GM19025 (cell line): ENCODE results near the gene TP63.

Experiments used
- ATAC-seq: cut with Tn5 transposase; IDR thresholded peaks from one replicate; pipeline ENCODE4 v1.9.1; 2021; ENCODE audit warnings: mild to moderate bottlenecking, low read depth, moderate library complexity; ENCODE audit not compliant: unreplicated experiment

TP63 gene

GRCh38 chr3:189772584-189772983, 141.4 kb downstream of the TP63 start:
- ATAC-seq: no peak

- ATAC-seq: no peak
These were observed 141.9 kb downstream of the TP63 start for GRCh38 chr3:189773056-189773455.

- no peak for ATAC-seq
These were observed 145.1 kb downstream of the TP63 start for GRCh38 chr3:189776149-189776824.

- peak; percentile 49 for ATAC-seq
These were observed 147.3 kb downstream of the TP63 start for GRCh38 chr3:189778340-189778950.

- ATAC-seq: no peak
These were observed 148.0 kb downstream of the TP63 start for GRCh38 chr3:189779166-189779565.

- no peak for ATAC-seq
These were observed 149.5 kb downstream of the TP63 start for GRCh38 chr3:189780546-189781270.

GRCh38 chr3:189781415-189781814, 150.2 kb downstream of the TP63 start:
- no peak for ATAC-seq

- no peak for ATAC-seq
These were observed 155.4 kb downstream of the TP63 start for GRCh38 chr3:189786479-189787064.

GRCh38 chr3:189787191-189787590, 156.0 kb downstream of the TP63 start:
- ATAC-seq: no peak

GRCh38 chr3:189787632-189788031, 156.4 kb downstream of the TP63 start:
- no peak for ATAC-seq

- ATAC-seq: no peak
These were observed 158.2 kb downstream of the TP63 start for GRCh38 chr3:189789432-189789831.

GRCh38 chr3:189790658-189791057, 159.5 kb downstream of the TP63 start:
- no peak for ATAC-seq

GRCh38 chr3:189792046-189792929, 161.1 kb downstream of the TP63 start:
- ATAC-seq: no peak

- ATAC-seq: no peak
These were observed 163.3 kb downstream of the TP63 start for GRCh38 chr3:189794518-189794917.

GRCh38 chr3:189797103-189797750, 166.0 kb downstream of the TP63 start:
- ATAC-seq: no peak

- no peak for ATAC-seq
These were observed 168.2 kb downstream of the TP63 start for GRCh38 chr3:189799366-189799765.

- ATAC-seq: no peak
These were observed 169.2 kb downstream of the TP63 start for GRCh38 chr3:189800436-189800835.

GRCh38 chr3:189803254-189803653, 172.1 kb downstream of the TP63 start:
- no peak for ATAC-seq

- ATAC-seq: no peak
These were observed 174.3 kb downstream of the TP63 start for GRCh38 chr3:189805375-189806067.
